ENCODE measurements around the gene KRT27.
"Not testable (repeated sequence)": the region's sequence is repeated elsewhere in the genome, so short reads cannot be mapped to it uniquely, and the experiment has no call there.

Gene KRT27, protein sequence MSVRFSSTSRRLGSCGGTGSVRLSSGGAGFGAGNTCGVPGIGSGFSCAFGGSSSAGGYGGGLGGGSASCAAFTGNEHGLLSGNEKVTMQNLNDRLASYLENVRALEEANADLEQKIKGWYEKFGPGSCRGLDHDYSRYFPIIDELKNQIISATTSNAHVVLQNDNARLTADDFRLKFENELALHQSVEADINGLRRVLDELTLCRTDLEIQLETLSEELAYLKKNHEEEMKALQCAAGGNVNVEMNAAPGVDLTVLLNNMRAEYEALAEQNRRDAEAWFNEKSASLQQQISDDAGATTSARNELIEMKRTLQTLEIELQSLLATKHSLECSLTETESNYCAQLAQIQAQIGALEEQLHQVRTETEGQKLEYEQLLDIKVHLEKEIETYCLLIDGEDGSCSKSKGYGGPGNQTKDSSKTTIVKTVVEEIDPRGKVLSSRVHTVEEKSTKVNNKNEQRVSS

GRCh38 chr17:40782450-40782849 lies at the start of gene KRT27:
TSS of gene KRT27 (minus strand) at chr17:40782550. CDS start at chr17:40782493, 57 bp downstream.
- no peak for DNase-seq

DNA sequence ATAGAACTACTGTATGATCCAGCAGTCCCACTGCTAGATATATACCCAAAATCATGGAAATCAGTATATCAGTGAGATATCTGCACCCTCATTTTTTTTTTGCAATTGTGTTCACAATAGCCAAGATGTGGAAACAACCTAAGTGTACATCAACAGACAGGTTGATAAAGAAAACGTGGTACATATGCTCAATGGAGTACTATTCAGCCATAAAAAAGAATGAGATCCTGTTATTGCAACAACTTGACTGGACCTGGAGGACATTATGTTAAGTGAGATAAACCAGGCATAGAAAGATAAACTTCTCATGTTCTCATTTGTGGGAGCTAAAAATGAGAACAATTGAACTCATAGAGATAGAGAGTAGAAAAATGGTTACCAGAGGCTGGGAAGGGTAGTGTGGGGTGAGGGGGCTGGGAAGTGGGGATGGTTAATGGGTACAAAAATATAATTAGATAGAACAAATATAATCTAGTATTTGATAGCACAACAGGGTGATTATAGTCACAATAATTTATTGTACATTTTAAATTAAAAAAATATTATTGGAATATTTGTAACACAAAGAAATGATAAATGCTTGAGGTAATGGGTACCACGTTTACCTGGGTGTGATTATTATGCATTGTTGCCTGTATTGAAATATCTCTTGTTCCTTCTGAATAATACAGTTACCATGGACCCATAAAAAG lies 47.9 kb upstream of the KRT27 start:
- DNase-seq, result no peak

DNA sequence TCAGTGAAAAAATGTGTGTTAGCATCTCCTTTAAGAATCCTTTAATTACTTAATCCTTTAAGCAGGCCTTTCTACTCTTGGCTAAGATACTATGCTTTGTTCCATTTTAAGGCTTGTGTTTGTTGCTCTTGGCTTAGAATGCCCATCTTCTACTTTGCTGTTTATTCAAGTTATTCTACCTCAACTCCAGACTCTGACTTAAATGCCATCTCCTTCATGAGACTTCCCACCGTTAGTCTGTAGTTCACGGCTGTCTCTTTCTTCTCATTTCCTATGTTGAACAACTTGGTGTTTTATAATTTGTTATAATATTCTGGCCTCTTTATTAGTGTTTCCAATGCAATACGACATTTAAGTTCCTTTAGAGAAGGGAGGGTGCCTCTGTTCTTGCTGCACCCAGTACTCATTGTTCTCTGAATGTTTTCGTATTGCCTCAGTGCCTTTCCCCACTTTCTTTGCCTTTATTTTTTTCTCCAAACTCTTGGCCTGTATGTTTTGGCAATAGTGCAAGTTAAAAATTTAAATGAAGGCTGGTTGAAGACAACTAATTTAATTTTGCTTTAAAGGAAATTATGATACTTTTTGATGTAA lies 46.2 kb upstream of the KRT27 start:
- DNase-seq, result no peak

GRCh38 chr17:40827746-40828453 lies 45.5 kb upstream of the KRT27 start:
- DNase-seq, result no peak

DNA sequence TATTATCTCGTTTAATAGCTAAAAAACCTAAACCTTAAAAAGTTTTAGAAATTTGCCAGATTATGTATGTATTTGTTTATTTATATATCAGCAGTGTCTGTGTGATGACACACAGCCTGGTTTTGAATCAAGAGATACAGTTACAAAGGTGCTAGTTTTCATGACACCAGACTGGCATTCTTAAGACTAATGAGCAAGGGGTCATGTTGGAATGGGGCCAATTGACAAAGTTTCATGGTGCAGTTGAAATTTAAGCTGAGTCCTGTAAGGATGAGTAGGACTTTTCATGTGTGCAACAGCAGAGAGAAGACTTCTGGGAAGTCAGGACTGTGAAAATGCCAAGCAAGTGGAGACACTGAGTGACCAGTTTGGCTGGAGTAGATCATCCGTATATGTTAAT lies 43.2 kb upstream of the KRT27 start:
- DNase-seq, result no peak

GRCh38 chr17:40824015-40824832 lies 41.9 kb upstream of the KRT27 start:
- no peak for DNase-seq

DNA sequence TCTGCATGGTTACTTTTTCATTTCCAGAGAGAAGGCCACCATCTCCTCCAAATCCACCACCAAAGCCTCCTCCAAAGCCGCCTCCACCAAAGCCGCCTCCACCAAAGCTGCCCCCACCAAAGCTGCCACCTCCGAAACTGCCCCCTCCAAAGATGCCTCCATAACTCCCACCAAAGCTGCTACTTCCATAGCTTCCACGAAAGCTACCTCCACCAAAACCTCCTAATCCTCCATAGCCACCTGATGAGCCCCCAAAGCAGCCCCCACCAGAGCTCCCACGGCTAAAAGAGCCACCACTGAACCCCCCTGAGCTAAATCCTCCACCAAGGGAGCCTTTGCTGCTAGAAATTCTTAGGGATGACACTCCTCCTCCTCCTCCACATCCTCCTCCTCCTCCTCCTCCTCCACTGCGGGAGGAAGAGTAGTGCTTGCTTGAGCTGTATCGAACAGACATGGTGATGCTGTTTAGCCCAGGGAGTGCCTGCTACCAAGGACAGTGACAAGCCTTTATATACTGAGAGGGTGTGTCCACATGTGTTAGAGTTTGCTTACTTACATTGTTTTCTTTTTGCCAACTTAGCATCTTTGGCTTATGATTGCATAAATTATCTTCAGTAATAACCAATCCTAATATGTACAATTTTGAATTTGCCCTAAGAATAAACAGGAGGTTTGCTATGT lies 39.9 kb upstream of the KRT27 start, which contains the start of gene KRT10:
TSS of gene KRT10 (minus strand) at position 483 of the 681 bp plus-strand sequence. CDS start at position 454, 29 bp downstream.
- DNase-seq, result no peak

- no peak for DNase-seq
These were observed 39.2 kb upstream of the KRT27 start for GRCh38 chr17:40821536-40821935.

- DNase-seq, result no peak
These were observed 38.0 kb upstream of the KRT27 start for GRCh38 chr17:40820228-40820838.

- no peak for DNase-seq
These were observed 37.3 kb upstream of the KRT27 start for GRCh38 chr17:40819528-40820125.

DNA sequence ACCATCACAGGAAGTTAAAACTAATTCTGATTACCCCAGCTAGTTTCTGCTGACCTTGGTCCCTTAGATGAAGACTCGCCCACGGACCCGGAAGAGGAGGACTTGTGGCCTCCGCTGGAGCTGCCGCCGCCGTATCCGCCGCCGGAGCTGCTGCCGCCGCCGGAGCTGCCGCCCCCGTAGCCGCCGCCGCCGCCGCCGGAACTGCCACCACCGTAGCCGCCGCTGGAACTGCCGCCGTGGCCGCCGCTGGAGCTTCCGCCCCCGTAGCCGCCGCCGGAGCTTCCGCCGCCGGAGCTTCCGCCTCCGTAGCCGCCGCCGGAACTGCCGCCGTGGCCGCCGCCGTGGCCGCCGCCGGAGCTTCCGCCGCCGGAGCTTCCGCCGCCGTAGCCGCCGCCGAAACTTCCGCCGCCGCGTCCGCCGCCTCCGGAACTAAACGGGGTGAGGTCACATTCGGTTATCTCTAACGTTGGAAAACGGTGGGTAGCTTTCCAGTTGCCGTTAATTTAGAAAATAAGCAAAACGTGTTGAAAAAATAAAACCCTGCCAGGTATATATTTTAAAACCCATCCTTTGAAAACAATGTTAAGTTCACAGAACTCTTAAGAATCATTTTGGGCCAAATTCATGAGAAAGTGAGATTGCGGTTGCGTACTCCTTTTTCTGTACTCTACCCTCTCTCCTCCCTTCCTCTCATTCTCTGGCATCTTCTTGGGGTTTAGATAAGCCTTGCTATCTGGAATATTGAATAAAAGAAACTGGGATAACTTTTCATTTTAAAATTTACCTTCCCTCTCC lies 36.6 kb upstream of the KRT27 start:
- DNase-seq, result peak; percentile 89

DNA sequence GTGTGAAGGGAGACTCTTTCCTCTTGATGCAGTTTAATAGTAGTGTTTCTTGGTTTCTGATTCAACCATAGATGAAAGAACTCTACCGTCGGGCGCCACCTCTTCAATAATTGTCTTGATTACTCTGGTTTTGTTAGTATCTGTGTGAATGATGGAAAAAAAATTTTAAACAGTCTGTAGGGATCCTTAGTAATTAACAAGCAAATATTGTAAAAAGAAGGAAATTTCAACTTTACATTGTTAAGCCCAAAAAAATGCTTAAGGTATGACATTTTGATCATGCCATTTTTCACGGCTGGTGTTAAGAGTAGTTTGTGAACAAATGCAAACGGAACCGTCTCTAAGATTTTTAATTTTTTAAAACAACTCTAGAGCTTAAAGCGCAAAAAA lies 36.0 kb upstream of the KRT27 start:
- no peak for DNase-seq

DNA sequence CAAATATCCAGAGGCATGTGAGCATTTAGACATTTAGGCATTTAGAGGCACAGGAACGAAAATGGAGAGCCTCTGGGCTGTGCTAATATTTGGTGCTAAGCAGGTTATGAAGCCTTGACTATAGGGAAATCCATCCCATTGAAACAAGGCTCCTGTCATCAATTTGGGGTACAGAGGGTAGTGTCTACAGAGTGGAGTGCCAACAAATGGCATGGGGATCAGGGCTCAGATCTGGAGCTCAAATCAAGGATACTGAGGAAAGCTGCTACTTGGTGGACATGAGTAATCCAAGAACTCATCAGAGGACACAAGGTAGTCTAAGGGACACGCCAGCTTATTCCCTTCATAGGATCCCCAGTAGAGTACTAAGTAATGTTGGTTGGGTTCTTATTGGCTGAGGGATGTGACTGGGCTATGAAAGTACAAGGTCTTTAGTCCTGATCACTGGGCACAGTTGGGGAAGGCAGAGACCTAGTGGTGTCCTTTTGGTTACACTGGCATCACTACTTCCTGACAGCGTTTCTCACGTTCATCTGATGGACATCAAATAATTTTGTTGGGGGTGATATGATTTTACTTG lies 34.8 kb upstream of the KRT27 start:
- no peak for DNase-seq

DNA sequence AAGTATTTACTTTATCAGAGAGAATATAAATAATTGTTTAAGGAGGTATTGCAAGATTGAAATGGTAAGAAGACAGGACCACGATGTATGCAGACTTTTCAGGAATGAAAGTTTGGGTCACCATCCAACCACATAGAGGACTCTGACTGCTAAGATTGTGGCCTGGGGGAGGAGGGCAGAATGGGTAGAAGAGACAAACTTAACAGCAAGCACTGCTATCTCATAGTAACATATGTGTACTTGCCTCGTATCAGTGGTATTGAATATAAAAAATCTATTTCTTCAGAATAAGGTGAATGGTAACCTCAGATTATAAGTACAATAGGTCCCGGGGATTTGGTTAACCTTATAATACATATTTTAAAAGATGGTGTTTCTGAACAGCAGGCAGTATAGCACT lies 34.2 kb upstream of the KRT27 start:
- no peak for DNase-seq

GRCh38 chr17:40815381-40815780 lies 33.0 kb upstream of the KRT27 start:
- no peak for DNase-seq

- DNase-seq, result not testable (repeated sequence)
These were observed 32.3 kb upstream of the KRT27 start for GRCh38 chr17:40814657-40815056.

- no peak for DNase-seq
These were observed 31.5 kb upstream of the KRT27 start for GRCh38 chr17:40813804-40814203.

DNA sequence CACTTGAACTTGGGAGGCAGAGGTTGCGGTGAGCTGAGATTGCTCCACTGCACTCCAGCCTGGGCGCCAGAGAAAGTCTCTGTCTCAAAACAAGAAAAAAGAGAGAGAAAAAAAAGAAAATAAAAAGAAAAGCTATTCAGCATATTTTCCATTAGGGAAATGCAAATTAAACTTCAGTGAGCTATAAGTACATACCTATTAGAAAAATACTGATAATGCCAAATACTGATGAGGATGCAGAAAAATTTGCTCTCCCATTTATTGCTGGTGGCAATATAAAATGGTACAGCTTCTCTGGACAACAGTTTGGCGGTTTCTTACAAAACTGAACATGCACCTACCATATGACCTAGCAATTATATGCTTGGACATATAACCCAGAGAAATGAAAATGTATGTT lies 30.3 kb upstream of the KRT27 start:
- DNase-seq, result no peak

- no peak for DNase-seq
These were observed 28.1 kb upstream of the KRT27 start for GRCh38 chr17:40810494-40810893.

All from retina (tissue), 1 donor.